Right kidney (tissue), 1 donor: ENCODE measurements around the gene OPA3.
A peak's percentile ranks its signal among the peaks of the same experiment; 100 is the strongest.

Source experiments
- DNase-seq: peaks from one replicate; pipeline ENCODE4 v3.0.0-alpha.2; 2016

Gene OPA3

DNA sequence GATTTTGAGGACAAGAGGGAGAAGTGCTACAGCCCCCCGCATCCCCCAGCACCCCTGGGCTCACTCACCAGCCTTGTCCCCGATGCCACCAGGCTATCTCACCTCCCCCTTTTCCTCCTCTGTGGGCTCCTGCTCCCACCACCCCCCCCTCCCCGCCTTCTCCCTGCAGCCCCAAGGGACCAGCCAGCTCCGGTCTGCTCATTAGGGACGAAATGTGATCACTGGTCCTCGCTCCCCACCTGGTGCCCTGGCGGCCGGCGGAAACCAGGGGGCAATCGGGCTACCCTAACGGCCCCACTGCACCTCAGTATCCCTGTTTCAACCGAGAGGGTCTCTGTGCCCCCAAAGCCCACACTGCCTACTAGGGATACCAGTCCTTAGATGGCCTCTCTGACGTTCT is 14.7 kb upstream of the OPA3 start:
- DNase-seq: no peak

DNA sequence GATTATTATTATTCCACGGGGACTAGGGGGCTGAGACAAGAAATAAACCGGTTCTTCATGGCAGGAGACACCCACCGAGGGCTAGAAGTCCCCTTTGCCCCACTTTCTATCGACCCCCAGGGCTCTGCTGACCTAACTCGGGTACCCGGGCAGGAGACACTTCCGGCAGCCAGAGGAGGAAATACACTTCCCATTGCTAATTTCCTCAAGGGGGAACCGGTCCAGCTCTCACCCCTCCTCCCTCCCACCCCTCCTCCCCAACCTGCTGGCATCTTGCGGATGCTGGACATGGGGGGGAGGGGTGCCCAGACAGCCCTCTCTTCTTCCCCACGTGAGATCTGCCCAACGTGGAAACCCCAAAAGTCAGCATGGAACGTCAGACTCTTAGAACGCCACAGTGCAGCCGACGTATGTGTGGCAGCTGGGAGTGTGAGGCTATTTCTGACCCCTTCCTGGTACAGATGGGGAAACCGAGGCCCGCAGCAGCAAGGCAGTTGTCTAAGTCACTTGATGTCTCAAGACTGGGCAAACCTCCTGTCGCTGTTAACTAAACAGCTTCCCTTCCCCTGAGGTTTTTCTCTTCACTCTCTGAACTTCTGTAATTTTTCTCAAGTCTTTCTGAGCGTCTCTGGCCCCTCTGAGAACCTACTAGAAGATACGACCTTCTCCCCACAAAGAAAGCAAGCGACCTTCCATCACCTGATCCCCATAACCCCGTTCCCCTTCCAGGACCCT is 13.8 kb upstream of the OPA3 start:
- no peak for DNase-seq

DNA sequence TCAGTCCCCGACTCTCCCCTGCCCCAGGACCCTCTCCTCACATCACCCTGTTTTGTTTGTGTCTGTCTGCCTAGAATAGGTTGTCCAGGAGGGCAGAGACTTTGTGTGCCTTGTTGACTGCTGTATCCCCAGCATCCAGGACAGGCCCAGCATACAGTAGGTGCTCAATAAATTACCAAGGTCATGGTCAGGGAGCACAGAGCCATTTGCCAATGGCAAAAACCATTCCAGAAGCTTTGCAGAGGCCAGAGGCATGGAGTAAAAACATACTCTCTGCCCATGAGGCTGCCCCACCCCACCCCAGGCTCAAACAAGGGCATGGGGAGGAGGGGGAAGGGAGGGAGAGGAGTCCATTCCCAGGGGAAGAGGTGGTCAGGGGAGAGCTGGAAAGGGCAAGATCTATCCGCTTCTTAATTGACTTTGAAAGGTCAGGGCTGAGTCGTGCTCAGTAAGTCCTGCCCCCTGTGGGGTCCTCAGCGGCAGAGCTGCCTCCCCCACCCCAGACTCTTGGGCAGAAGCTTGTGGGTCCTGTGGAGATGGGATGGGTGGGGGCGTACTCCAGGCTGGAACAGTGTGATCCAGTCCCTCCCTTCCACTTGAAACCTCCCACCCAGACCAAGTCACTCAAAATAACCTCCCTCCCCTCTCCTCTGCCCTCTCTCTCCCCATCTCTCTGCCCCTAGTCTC is 13.0 kb upstream of the OPA3 start:
- DNase-seq: no peak

DNA sequence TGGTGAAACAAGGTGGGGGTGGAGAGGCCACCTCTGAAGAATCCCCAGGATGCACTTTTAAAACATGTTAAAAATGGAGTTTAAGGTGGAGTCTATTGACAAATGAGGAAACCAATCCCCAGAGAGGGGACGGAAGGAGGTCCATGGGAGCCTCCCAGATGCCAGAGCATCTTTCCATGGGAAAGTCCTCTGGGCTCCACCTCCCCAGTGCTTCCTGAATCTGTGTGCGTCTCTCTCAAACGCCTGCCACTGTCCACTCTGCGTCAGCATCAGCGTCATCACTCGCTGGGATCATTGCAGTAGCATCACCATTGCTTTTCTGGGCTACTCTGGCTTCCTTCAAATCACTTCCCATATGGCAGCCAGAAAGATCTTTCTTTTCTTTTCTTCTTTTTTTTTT is 11.2 kb upstream of the OPA3 start:
- no peak for DNase-seq

DNA sequence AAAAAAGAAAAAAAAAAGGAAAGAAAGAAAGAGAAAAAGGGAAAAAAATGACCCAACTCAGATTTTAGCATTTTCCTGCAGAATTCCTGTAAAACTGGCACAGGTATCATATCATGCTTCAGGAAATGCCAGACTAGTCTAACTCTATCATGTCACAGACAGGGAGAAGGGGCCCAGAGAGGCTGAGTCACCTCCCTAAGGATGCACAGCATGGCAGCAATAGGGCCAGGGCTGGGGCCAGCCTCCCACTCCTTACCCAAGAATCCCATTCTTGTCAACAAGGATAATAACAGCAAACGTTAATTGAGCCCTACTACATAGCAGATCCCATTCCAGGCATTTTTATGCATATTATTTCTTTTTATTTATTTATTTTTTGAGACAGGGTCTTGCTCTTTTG is 8.9 kb upstream of the OPA3 start:
- DNase-seq: no peak

DNA sequence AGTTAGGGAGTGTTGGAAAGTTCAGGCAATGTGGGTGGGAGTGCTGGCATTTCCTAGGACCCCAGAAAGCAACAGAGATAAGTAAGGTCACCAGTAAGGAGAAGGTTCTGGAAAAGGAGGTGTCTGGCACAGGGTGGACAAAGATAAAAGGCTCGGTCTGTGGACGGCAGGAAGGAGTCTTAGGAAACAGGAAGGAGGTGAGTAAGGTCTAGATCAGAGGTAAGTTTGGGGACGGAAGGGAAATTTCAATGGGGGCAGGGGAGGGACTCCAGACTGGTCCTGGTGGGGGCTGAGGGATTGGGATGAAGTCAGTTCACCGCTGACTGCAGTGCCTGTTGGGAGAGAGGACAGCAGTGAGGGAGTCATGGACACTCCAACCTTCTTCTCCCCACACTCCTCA is 7.8 kb upstream of the OPA3 start:
- DNase-seq: no peak

DNA sequence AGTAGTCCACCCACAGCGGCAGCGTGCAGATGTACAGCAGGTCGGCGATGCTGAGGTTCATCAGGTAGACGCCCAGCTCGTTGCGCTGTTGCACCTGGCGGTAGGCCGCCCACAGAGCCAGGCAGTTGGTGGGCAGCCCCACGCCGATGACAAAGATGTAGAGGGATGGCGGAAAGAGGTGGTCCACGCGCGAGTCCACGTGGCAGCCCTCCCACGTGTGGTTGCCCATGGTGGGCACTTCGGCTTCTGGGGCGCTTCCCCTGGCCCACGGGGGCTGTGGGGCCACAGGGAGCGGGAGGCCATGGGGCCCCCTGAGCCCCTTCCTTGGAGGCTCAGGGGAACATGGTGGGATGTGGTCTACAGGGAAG is 7.0 kb upstream of the OPA3 start:
- DNase-seq: no peak

DNA sequence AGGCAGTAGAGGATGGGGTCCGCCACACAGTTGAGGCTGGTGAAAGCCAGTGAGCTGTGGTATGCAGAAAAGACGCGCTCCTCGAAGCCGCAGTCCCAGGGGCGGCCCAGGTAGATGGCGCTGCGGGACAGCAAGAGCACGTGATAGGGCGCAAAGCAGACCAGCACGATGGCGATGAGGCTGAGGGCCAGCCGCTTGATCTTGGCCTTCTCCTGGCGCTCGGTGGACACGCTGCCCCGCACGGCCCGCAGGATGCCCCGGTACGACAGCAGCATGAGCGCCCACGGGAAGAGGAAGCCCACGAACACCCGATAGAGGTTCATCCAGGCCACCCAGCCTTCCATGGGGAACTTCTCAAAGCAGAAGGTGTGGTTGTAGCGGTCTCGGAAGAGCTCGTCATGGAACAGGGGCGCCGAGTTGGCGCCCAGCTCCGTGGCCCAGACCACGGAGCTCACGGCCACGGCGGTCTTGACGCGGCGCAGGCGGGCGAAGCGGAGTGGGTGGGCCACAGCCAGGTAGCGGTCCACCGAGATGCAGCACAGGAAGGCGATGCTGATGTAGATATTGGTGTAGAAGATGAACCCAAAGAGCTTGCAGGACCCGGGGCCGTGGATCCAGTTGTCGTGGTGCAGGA is 6.5 kb upstream of the OPA3 start:
- DNase-seq: peak; percentile 41

DNA sequence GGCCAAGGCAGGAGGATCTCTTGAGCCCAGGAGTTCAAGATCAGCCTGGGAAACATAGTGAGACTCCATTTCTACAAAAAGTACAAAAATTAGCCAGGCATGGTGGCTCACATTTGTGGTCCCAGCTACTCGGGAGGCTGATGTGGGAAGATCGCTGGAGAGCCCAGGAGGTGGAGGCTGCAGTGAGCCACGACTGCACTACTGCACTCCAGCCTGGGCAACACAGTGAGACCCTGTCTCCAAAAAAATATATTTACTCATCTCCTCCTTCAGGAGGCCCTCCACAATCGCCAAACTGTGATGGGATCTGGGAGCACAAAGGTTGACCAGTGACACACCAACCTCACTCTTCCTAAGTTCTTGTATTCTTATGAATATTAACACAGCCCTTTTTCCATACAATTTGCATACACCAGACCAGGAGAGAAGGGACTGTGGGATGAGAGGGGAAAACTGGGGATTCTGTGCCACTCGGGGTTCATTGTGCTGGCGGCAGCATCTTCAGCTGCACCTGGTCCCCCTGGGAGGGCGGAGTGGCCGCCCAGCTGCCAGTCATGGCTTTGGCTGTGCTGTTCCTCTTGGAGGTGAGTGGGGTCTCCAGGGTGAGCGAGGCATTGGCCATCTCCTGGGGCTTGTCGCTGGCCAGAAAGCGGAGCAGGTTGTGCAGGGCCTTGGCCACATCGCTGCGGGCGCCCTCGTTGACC is 5.8 kb upstream of the OPA3 start:
- DNase-seq: no peak

DNA sequence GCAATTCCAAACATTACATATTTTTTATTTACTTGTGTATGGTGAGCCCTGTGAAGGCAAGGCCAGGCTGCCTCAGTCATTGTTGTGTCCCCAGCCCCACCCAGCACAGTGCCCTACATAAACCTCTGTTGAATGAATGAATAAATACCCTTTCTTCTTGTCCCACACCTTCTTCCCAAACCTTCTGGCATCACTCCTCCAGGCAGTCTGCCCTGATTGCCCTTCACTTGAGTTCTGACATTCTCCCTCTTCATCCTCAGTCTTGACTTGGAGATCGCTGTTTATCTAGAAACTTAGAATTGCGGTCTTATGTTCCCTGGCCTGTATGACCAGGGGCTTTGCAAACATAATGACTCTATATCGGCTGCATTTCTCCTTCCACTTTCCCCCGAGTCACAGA is 5.2 kb upstream of the OPA3 start:
- DNase-seq: no peak

DNA sequence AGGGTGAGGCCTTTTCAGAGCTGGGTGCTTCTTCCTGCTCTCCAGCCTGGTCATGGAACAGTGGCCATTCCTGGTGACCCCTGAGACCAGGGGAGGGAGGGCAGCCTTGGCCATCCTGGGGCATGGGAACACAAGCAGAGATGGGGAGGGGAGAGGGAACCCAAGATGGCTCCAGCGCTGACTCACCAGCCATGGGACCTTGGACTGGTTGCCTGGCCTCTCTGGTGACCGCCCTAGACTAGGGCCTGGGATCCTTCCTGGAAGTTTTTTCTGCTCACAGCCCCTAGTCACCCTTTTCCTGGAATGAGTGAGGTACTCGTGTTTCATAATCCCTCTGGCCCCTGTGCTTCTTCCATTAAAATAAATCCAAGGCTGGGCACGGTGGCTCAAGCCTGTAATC is 3.3 kb upstream of the OPA3 start:
- no peak for DNase-seq

DNA sequence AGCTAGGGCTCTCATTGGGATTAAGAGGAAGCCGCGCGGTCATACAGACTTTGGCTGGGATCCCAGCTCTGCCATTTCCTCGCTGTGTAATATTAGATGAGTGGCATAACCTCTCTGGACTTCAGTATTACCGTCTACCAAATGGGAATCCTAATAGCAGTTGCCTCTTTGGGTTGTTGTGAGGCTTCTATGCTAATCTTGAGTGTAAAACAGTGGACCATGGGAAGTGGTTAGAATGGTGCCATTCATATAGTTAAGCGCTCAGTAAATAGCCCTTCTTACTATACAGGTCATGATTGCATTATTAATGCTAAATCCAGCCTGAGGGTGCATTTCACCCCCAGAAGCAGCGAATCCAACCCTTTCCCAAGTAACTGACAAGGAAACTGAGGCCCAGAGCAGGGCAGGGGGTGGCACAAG is 566 bp upstream of the OPA3 start:
- no peak for DNase-seq

DNA sequence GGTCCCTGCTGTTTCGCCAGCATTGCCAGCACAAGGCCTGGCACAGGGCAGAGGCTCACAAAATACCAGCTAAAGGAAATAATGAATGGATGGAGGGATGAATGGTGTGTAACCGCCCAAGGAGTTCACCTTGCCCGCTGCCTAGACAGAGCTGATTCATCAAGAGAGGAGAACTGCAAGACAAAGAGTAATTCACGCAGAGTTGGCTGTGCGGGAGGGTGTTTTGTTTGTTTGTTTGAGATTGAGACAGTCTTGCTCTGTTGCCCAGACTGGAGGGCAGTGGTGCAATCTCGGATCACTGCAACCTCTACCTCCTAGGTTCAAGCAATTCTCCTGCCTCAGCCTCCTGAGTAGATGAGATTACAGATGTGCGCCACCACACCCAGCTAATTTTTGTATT is 3.0 kb downstream of the OPA3 start:
- no peak for DNase-seq

DNA sequence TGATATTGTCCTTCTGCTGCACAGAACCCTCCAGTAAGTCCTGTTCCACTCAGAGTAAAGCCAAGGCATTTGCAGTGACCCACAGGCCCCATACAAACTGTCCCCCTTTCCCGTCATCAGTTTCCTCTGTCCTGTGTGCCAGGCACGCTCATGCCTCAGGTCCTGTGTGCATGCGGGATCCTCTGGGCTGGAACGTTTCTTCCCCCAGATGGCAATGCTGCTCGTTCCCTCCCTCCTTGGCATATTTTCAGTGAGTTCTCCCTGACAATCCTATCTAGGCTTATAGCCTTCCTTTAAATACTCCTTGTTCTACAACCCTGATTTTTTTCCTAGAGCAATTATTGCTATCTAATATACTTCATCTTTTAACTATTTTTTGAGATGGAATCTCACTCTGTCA is 5.7 kb downstream of the OPA3 start:
- DNase-seq: no peak

DNA sequence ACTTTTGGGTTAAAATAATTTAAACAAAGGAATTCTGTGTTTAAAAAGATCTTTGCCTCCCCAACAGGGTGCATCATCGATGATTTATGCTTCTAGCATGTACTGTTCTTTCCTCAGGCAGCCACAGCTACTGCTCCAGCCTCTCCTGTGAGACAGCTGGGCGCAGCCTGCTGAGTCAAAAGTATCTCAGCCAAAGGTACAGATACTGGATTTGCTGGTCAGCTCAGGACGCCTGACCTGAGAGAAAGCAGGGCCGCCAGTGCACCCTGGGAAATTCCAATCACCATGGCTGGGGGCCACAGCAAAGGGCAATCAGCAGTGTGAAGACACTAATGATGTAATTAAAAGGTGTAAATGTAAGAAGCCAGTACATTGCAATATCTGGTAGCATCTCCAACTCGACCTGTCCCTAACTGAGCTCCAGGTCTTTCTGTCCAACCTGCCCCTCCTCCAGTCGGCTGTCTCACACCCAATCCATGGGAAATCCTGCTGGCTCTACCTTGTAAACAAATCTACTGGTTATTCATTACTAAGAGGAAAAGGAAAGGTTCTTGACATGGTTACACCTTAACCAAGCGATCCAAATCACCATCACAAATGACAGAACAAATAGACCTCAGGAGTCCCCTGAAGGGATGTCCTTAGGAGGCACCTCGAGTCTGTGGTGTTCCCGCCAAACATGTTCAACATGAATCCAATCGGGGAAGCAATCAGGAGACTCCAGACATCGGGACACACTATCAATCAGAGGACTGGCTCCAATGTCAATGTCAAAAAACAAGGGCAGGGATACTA is 7.3 kb downstream of the OPA3 start:
- peak; percentile 31 for DNase-seq

DNA sequence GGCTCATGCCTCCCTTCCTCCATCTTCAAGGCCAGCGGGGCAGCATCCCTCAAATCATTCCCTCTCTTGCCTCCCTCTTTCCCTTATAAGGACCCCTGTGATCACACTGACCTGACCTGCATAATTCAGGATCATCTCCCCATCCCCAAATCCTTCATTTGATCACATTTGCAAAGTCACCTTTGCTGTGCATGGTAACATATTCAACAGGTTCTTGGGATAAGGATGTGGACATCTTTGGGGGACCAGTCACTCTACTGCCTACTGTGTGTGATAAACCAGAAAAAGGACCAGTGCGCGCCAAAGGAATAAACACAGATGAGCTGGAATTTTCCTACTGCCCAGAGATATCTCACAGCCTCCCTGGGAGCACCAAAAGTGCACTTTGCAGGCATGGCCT is 7.9 kb downstream of the OPA3 start:
- no peak for DNase-seq

DNA sequence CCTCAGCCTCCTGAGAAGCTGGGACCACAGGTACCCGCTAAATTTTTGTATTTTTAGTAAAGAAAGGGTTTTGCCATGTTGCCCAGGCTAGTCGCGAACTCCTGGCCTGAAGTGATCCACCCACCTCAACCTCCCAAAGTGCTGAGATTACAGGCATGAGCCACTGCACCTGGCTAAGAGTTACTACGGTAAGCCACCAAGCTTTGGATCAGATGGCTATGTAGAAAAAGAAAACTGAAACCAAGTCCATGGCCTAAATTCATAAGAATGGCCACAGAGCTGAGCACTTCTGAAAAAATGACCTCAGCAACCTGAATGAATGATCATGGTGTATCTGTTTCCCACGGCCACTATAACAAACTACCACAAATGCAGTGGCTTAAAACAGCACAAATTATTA is 9.4 kb downstream of the OPA3 start:
- DNase-seq: no peak

DNA sequence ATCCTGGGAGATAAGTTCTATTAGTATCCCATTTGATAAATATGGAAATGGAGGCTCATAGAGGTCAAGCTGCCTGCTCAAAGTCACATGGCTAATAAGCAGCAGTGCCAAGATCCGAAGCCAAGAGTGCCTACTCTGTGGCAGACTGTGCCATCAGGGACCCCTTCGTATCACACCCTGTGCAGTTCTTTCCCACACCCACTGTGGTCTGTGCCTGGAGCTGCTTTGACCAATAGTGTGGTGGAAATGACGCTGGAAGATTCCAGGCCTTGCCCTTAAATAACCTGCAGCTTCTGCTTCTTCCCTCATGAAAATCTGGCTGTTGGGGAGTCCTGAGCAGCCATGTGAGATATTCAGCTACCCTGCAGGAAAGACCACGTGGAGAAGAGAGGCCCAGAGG is 10.1 kb downstream of the OPA3 start:
- no peak for DNase-seq

DNA sequence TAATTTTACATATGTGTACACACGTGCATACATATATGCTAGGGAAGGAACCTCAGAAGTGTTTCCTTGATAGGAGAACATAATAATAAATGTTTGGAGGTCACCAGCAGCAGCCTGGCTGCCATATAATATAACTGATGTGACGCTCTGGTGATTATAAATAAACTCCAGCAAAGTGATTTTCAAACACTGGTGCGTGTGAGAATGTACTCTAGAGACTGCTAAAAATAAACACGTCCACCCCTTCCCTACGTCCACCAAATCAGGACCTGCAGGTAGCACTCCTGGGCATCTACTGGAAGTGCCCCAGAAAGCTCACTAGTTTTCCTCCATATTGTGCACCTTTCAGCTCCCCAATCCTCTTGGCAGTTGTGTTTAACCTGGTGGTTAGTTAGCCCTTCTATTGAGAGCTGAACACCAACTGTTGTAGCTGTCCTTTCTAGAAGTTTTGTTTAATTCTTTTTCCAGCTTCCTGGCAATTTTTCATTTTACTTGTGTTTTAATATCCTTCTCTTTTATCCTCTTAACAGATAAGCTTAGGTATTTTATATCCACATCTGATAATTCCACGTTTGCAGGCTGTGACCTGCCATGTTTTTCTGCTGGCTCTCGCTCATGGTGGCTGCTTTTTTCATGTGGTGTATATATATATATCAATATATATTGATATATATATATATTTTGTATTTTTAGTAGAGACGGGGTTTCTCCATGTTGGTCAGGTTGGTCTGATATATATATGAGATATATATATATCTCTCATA is 13.0 kb downstream of the OPA3 start:
- no peak for DNase-seq

DNA sequence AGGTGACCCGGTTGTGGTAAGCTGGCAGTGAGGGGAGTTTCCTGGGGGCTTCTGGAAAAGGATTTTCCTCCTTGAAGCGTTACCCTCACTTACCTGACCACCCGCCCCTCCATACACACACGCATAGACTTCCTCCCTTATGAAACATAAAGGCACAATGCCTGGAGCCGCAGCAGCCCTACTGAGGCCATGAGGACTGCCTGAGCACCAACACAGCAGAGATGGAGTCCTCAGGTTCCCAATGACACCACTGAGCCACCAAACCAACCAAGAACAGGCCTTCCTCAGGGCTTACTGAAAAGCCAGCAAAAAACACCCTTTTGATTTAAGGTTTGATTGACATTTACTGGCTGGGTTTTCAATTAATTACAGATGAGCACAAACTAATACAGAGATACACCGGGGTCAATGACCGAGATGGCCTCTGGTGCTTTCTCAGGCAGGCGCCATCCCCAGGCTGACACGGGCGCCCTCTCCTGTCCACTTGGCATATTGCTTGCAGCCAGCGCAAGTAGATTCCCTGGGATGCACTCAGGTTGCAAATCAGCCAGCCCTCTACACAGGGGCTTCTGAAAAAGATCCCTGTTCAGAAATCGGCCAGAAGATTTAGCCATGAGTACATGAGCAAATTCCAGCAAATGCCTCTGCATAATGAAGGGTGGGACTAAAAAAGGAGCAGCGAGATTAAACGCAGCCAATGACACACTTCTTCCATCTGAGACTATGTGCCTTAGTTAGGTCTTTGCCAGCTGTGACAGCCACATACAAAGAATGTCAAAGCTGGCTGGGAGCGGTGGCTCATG is 14.8 kb downstream of the OPA3 start:
- DNase-seq: no peak

DNA sequence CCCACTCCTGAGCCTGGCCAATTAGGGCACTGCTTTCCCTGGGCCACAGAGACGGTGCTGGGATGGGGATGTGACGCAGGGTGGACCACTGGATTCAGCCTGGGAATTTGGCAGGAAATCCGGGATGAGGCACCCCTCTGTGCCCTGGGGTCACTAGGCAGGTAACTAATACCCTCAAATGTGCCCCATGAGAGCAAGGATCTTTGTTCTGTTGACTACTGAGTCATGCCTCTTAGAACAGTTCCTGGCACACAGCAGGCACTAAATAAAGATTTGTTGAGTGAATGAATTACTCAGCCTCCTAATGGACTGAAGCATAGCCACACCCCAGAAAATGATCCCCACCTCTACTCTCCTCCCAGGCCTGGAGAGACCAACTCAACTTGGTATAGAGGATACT is 15.9 kb downstream of the OPA3 start:
- no peak for DNase-seq
